ES-I3 (cell line): Measurements from ENCODE around the gene CEMIP2.

Experiments used
- H3K36me3 ChIP-seq: 2 replicates; pipeline ENCODE4 v1.6.1; 2013; ENCODE audit warnings: mild to moderate bottlenecking, low read length, control low read depth, moderate library complexity; ENCODE audit not compliant: insufficient read depth
- H3K4me1 ChIP-seq: 2 replicates; pipeline ENCODE4 v1.6.1; 2013; ENCODE audit warnings: mild to moderate bottlenecking, control low read depth, low read length; ENCODE audit not compliant: insufficient read depth
- H3K9ac ChIP-seq: 2 replicates; pipeline ENCODE4 v1.6.1; 2013; ENCODE audit warnings: low read depth, mild to moderate bottlenecking, low read length, moderate library complexity
- H3K9me3 ChIP-seq: 2 replicates; pipeline ENCODE4 v1.6.1; 2013; ENCODE audit warnings: mild to moderate bottlenecking, low read length, moderate library complexity; ENCODE audit not compliant: control insufficient read depth, insufficient read depth

Gene CEMIP2

GRCh38 chr9:71677209-71677608 lies 91.1 kb downstream of the CEMIP2 start:
- H3K36me3 ChIP-seq: no peaks in the 10 kb centered on the region
- H3K4me1 ChIP-seq: peaks cover 9% of the 10 kb centered on the region; the same call in 1 of the 2 replicates
- H3K9ac ChIP-seq: no peak overlapping the region
- H3K9me3 ChIP-seq: peaks cover 4% of the 10 kb centered on the region; the same call in 1 of the 2 replicates

DNA sequence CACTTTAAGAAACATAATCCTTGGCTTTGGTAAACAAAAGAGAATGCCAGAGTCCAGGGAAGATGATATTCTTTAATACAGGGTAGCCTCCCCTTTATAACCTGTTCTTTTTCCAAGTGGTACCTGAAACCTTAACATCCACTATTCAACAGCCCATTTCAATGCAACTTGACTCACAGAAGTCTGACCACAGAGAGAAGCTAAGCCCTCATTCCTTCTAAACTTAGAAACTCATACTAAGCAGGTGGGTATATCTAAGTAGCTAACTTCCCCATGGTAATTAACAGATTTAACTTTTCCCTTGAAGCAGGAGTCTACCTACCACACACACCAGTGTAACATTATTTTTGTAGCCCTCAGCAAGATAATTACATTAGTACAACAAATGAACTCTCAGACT lies 91.9 kb downstream of the CEMIP2 start:
- no peak overlapping the region for H3K9ac ChIP-seq
- H3K9me3 ChIP-seq: peaks cover 4% of the 10 kb centered on the region; the same call in 1 of the 2 replicates
- H3K36me3 ChIP-seq: no peaks in the 10 kb centered on the region
- 0 out of 2 replicates have a peak, but pooled peaks cover 4% of the 10 kb centered on the region for H3K4me1 ChIP-seq

DNA sequence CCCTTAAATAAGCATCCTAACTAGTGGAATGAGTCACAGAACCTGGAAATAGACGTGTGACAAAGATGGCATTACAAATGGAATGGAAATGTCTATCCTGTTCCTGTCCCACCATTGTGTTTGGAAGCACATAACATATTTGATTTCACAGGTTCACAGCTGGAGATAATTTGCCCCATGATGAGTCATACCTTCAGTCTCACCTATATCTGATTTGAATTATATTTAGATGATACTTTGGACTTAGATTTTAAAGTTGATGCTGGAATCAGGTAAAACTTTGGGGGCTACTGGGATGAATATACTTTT lies 92.5 kb downstream of the CEMIP2 start:
- Histone ChIP-seq H3K4me1 (0 out of 2 replicates have a peak, but pooled peaks cover 4% of the 10 kb centered on the region), H3K36me3 (no peaks in the 10 kb centered on the region), H3K9me3 (peaks cover 4% of the 10 kb centered on the region; the same call in 1 of the 2 replicates), H3K9ac (no peak overlapping the region)

DNA sequence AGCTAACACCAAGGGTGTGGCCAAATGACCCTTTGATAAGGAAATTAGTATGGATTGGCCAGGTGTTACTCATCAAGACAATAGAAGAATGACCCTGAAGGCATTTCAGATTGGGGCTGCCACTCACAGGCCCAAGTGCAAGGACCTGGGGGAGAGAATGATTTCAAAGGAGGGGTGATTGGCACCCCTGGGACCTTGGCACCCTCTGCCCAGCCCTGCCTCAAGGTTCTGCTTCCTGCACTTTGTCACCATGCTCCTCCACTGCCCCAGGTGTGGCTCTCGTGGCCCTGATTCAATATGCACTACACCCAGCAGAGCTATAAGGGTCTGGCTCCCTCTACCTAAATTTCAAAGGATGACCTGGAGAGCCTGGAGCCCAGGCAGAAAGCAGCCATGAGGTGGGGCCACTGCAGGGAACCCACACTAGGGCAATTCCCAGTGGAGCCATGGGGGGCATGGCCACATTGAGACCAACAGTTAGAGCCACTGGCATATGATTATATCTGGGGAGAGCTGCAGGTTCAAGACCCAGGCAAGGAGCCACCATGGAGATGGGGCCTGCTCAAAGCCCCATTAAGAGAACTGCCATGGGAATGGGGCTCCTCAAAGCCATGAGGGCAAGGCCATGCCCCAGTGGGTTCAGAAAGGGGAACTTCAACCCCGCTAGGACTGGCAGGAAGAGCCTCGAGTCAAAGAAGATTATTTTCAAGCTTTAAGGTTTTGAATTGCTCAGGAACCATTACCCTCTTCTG lies 93.0 kb downstream of the CEMIP2 start:
- Histone ChIP-seq H3K4me1 (0 out of 2 replicates have a peak, but pooled peaks cover 4% of the 10 kb centered on the region), H3K36me3 (no peaks in the 10 kb centered on the region), H3K9me3 (peaks cover 4% of the 10 kb centered on the region; the same call in 1 of the 2 replicates), H3K9ac (no peak overlapping the region)

DNA sequence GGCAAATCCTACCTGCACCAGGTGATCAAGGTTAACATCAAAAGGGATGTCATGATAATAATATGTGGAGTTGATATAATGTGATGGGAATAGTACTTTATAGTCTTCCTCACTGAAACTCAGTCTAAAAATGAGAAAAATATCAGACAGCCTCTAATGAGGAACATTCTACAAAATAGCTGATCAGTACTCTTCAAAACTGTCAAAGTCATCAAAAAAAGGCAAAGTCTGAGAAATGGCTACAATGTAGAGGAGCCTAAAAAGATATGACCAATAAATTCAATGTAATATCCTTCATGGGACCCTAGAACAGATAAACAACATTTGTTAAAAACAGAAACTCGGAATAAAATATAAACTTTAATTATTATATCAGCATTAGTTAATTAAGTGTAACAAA lies 95.7 kb downstream of the CEMIP2 start:
- no peak overlapping the region for H3K9ac ChIP-seq
- peaks cover 4% of the 10 kb centered on the region; the same call in 1 of the 2 replicates for H3K9me3 ChIP-seq
- 0 out of 2 replicates have a peak, but pooled peaks cover 4% of the 10 kb centered on the region for H3K4me1 ChIP-seq
- no peaks in the 10 kb centered on the region; the same call in 1 of the 2 replicates for H3K36me3 ChIP-seq

DNA sequence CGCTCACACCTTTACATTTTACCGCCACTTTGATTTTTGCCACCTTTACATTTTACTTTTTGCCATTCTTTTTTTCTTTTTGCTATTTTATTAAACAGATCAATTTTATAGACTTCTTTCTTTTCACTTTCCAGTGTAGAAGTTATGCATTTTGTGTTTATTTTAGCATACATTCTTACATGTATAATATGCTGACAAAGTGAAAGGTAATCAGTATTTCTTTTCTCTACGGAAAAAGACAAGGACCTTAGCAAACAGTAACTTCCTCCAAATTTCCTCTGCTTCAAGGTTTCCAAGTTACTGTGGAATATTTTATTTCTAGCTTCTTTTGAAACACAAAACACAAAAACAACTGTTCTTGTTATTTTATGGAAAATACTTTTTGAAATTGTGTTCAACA lies 97.0 kb downstream of the CEMIP2 start:
- H3K9ac ChIP-seq: no peak overlapping the region
- H3K36me3 ChIP-seq: no peaks in the 10 kb centered on the region; the same call in 1 of the 2 replicates

GRCh38 chr9:71670121-71670520 lies 98.2 kb downstream of the CEMIP2 start:
- H3K9ac ChIP-seq: no peak overlapping the region
- H3K9me3 ChIP-seq: no peaks in the 10 kb centered on the region
- H3K4me1 ChIP-seq: 0 out of 2 replicates have a peak, but pooled peaks cover 4% of the 10 kb centered on the region
- H3K36me3 ChIP-seq: no peaks in the 10 kb centered on the region; the same call in 1 of the 2 replicates

More for the DNA sequence above, 97.0 kb downstream of the CEMIP2 start:
- Histone ChIP-seq H3K9me3 (peaks cover 2% of the 10 kb centered on the region; the same call in 1 of the 2 replicates), H3K4me1 (0 out of 2 replicates have a peak, but pooled peaks cover 4% of the 10 kb centered on the region)

- Histone ChIP-seq H3K36me3 (no peaks in the 10 kb centered on the region; the same call in 1 of the 2 replicates), H3K9ac (no peak overlapping the region), H3K4me1 (no peaks in the 10 kb centered on the region), H3K9me3 (no peaks in the 10 kb centered on the region)
These were observed 98.9 kb downstream of the CEMIP2 start for GRCh38 chr9:71669284-71669995.

DNA sequence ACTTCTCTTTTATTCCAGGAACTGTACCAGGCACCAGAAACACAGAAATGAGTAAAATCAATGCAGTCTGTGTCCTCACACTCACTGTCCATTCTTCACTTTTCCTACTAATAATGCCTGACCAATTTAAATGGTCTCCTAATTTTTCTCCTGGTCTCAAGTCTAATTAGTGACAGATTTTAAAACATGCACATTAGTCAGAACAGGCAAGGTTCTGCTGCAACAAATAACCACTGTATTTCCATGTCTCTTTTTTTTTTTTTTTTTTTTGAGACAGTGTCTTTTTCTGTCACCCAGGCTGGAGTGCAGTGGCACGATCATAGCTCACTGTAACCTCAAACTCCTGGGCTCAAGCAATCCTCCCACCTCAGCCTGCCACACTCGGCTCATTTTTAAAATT lies 99.6 kb downstream of the CEMIP2 start:
- no peaks in the 10 kb centered on the region for H3K9me3 ChIP-seq
- H3K36me3 ChIP-seq: no peaks in the 10 kb centered on the region; the same call in 1 of the 2 replicates
- no peak overlapping the region for H3K9ac ChIP-seq
- peaks cover 5% of the 10 kb centered on the region for H3K4me1 ChIP-seq

DNA sequence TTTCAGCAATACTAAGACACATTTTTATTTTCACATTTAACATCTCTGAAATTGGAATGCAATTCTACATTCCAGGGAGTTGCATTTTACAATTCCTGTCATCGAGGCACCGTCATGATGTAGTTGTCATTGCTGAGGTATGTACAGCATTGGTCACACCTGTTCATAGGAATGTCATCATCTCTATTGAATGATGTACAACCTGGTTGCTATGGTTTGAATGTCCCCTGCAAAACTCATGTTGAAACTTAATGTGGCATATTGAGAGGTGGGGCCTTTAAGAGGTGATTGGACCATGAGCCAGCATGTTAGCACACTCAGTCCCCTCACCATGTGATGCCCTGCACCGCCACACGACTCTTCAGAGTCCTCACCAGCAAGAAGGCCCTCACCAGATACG lies 103.1 kb downstream of the CEMIP2 start:
- no peak overlapping the region for H3K9ac ChIP-seq
- peaks cover 15% of the 10 kb centered on the region for H3K4me1 ChIP-seq
- H3K9me3 ChIP-seq: no peaks in the 10 kb centered on the region
- H3K36me3 ChIP-seq: no peaks in the 10 kb centered on the region; the same call in 1 of the 2 replicates

DNA sequence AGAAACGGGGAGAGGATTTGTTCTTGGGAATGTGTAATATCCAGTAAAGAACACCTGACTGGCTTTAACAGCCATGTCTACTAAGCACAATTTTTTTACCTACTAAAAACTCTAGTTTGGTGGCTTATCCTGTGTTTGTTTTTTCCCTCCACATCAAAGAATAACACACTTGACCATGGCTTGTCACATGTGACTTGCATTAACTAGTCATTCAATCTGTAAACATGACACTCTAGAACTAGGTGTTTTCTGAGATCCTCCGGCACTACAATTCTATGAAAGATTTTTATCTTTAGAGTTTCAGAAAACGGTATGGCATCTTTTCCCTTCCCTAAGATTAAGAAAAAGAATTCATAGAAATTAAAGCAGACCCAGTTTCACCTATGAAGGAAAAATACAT lies 103.7 kb downstream of the CEMIP2 start:
- no peaks in the 10 kb centered on the region; the same call in 1 of the 2 replicates for H3K36me3 ChIP-seq
- H3K4me1 ChIP-seq: peaks cover 15% of the 10 kb centered on the region
- H3K9me3 ChIP-seq: no peaks in the 10 kb centered on the region
- H3K9ac ChIP-seq: no peak overlapping the region

- H3K9ac ChIP-seq: no peak overlapping the region
- H3K36me3 ChIP-seq: no peaks in the 10 kb centered on the region; the same call in 1 of the 2 replicates
- H3K4me1 ChIP-seq: peaks cover 15% of the 10 kb centered on the region
- no peaks in the 10 kb centered on the region for H3K9me3 ChIP-seq
These were observed 104.3 kb downstream of the CEMIP2 start for GRCh38 chr9:71663931-71664459.

DNA sequence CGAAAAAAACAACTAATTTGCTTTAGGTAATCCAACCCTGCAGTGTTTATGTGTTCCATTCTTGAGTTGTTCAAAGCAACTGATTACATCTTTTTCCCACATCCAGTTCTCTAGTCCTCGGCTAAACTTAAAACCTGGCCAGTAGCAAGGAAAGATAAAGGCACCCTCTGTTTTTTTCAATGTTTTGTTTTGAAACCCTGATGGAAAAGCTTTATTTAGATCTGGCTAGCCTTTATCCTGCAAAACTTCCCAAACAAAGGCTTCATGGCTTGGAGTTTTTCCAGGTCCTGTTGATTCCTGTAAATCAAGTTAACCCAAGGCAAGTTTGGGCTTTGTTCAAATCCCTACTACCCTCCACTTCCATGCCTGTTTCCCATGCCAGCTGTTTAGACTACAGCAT lies 105.1 kb downstream of the CEMIP2 start:
- H3K9me3 ChIP-seq: no peaks in the 10 kb centered on the region
- H3K9ac ChIP-seq: no peak overlapping the region
- peaks cover 15% of the 10 kb centered on the region for H3K4me1 ChIP-seq
- H3K36me3 ChIP-seq: no peaks in the 10 kb centered on the region

GRCh38 chr9:71662082-71662481 lies 106.2 kb downstream of the CEMIP2 start:
- Histone ChIP-seq H3K9me3 (peaks cover 5% of the 10 kb centered on the region; the same call in 1 of the 2 replicates), H3K9ac (no peak overlapping the region), H3K4me1 (peaks cover 15% of the 10 kb centered on the region), H3K36me3 (no peaks in the 10 kb centered on the region)
